Transverse colon (tissue), 3 donors: ENCODE results near the gene TECTA.

Experiments
- POLR2A ChIP-seq: fragments of 450-650 bp; IDR thresholded peaks from one replicate; pipeline ENCODE4 v1.6.1; 2016; ENCODE audit warnings: antibody characterized with exemption, mild to moderate bottlenecking, moderate library complexity
- TF ChIP-seq, protein P1 (sequence below), 5 experiments: fragments of 200-600 bp in 3 of 5; fragments of 450-650 bp in 2 of 5; sonication (generic) in 3 of 5; IDR thresholded peaks; 1 replicate in 2 of 5; 2 replicates in 3 of 5; pipeline ENCODE4 v1.5.1; 2016 to 2017; ENCODE audit warnings: antibody characterized with exemption in 5 of 5, inconsistent platforms in 3 of 5, mild to moderate bottlenecking in 2 of 5, moderate library complexity in 1 of 5

DNA sequence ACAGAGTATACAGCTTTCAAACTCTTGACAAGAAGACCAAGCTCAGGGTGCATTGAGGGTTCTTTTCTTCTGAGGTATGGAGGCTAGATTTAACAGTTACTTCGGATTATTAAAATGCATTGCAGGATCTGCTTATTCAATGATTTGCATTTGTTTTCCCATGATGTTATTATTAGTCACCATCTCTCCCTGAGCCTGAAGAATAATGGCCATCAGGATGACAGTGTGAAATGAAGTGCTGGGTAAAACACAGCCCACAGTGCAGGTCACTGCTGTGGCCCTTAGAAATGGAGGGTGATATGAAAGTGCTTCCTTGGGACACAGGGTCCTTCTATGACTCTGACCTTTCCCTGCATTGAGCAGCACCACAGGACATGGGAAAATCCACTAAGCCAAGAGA is 40.0 kb downstream of the TECTA start:
- TF ChIP-seq, protein P1, sequence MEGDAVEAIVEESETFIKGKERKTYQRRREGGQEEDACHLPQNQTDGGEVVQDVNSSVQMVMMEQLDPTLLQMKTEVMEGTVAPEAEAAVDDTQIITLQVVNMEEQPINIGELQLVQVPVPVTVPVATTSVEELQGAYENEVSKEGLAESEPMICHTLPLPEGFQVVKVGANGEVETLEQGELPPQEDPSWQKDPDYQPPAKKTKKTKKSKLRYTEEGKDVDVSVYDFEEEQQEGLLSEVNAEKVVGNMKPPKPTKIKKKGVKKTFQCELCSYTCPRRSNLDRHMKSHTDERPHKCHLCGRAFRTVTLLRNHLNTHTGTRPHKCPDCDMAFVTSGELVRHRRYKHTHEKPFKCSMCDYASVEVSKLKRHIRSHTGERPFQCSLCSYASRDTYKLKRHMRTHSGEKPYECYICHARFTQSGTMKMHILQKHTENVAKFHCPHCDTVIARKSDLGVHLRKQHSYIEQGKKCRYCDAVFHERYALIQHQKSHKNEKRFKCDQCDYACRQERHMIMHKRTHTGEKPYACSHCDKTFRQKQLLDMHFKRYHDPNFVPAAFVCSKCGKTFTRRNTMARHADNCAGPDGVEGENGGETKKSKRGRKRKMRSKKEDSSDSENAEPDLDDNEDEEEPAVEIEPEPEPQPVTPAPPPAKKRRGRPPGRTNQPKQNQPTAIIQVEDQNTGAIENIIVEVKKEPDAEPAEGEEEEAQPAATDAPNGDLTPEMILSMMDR (IDR thresholded peaks at IDR 0.05): no peak
- no peak for TF ChIP-seq POLR2A
